AG09309 (cell line): ENCODE data around the gene DGKD.

ENCODE experiments used
- DNase-seq: peaks from one replicate; pipeline ENCODE4 v3.0.0-alpha.2; 2010; ENCODE audit warnings: low read depth
- H3K4me3 ChIP-seq: 2 replicates; pipeline ENCODE4 v1.5.1; 2011; ENCODE audit warnings: mild to moderate bottlenecking, low read depth, low read length, moderate library complexity; ENCODE audit not compliant: control insufficient read depth
- CTCF ChIP-seq: IDR thresholded peaks from 2 replicates; pipeline ENCODE4 v1.5.1; 2011; ENCODE audit warnings: mild to moderate bottlenecking, low read depth, low read length, inconsistent platforms; ENCODE audit not compliant: insufficient read depth, control insufficient read depth; ENCODE audit errors: missing control alignments

Gene DGKD

GRCh38 chr2:233480490-233481202 lies 126.4 kb downstream of the DGKD start:
- TF ChIP-seq CTCF, result no peak
- DNase-seq, result no peak
- H3K4me3 ChIP-seq, result no peak overlapping the region

GRCh38 chr2:233481368-233482142 lies 127.3 kb downstream of the DGKD start:
- TF ChIP-seq CTCF, result no peak
- H3K4me3 ChIP-seq, result no peak overlapping the region
- no peak for DNase-seq

GRCh38 chr2:233482616-233483015 lies 128.3 kb downstream of the DGKD start:
- no peak for DNase-seq
- TF ChIP-seq CTCF, result no peak
- H3K4me3 ChIP-seq, result no peak overlapping the region

GRCh38 chr2:233485726-233486125 lies 131.4 kb downstream of the DGKD start:
- DNase-seq, result no peak
- H3K4me3 ChIP-seq, result no peak overlapping the region
- no peak for TF ChIP-seq CTCF

GRCh38 chr2:233486357-233486756 lies 132.1 kb downstream of the DGKD start:
- H3K4me3 ChIP-seq, result no peak overlapping the region
- no peak for TF ChIP-seq CTCF
- no peak for DNase-seq

- no peak overlapping the region for H3K4me3 ChIP-seq
- TF ChIP-seq CTCF, result no peak
- DNase-seq, result peak; percentile 85
These were observed 132.7 kb downstream of the DGKD start for GRCh38 chr2:233486778-233487552.
